ENCODE results near the gene PYCR2. TPM values are rescaled to one million over a fixed set of nuclear protein-coding genes. Genes with fewer than 3 reads are reported as not detected.

The PYCR2 gene
- total and polyA plus RNA-seq, 10 of the 15 experiments (the other 5 are each of a cell fraction or from before 2014, with no cell fraction given): 1.7 to 81.8 (median 54.9) TPM

GRCh38 chr1:225897595-225898514 is 26.2 kb downstream of the PYCR2 start:
- in situ Hi-C loops (cut with MboI) (no loop called here), intact Hi-C loops (cut with micrococcal nuclease; ENCODE audit: unreplicated experiment) (loop anchor here (1.0 kb wide), 1 partner anchor 16 kb away; the partner anchor contains the start of gene TMEM63A)
- ATAC-seq: no peak
- CTCF ChIA-PET: interaction anchor here (0.6 to 4.0 kb wide), 13 partner anchors 14 to 435 kb away, joined by 3 to 40 read pairs (median 3); partner anchors contain the start of genes SRP9 and TMEM63A
- Histone ChIP-seq H3K9ac (ENCODE audit: control insufficient read depth, insufficient read depth, low read length) (no peak overlapping the region), H3K36me3 (ENCODE audit: control insufficient read depth in 2 of 2, insufficient read depth in 2 of 2, low read length in 1 of 2) (no peaks in the 10 kb centered on the region), H3K9me3 (replicated peaks; ENCODE audit: control insufficient read depth, insufficient read depth, low read length) (no peaks in the 10 kb centered on the region), H4K20me1 (ENCODE audit: control insufficient read depth, insufficient read depth) (no peaks in the 10 kb centered on the region), H3K4me2 (ENCODE audit: control insufficient read depth, insufficient read depth) (peak overlapping the region; percentile 82), H3K27ac (ENCODE audit: control insufficient read depth, insufficient read depth) (peak overlapping the region; percentile 72), H2AFZ (ENCODE audit: control insufficient read depth, low read depth, low read length) (peak overlapping the region; percentile 79), H3K27me3 (replicated peaks in 1 of 2; ENCODE audit: control insufficient read depth in 2 of 2, insufficient read depth in 2 of 2, low read length in 1 of 2) (no peaks in the 10 kb centered on the region), H3K79me2 (ENCODE audit: control insufficient read depth, insufficient read depth, low read length) (no peaks in the 10 kb centered on the region), H3K4me3 (no peak overlapping the region), H3K4me1 (ENCODE audit: control insufficient read depth, insufficient read depth, low read length) (peaks cover 20% of the 10 kb centered on the region)
- 71% methylated on average over 19 of the region's 19 CpGs for WGBS (ENCODE audit: insufficient coverage, insufficient replicate concordance, low lambda C conversion rate, missing lambda C conversion rate)
- POLR2A ChIA-PET: interaction anchor here (0.7 to 2.2 kb wide), 5 partner anchors 8 to 100 kb away, joined by 3 to 21 read pairs (median 3); partner anchors contain the start of gene TMEM63A
- RAD21 ChIA-PET (ENCODE audit: unreplicated experiment): interaction anchor here (0.6 to 3.1 kb wide), 7 partner anchors 13 to 125 kb away, joined by 3 to 24 read pairs (median 5); partner anchors contain the start of genes PYCR2 and TMEM63A
- BruUV-seq (replicated peaks): no TSS peak
- TF ChIP-seq RELA (IDR thresholded peaks at IDR 0.05; ENCODE audit: borderline replicate concordance, partially characterized antibody) (no peak), MEF2B (IDR thresholded peaks at IDR 0.05; ENCODE audit: partially characterized antibody, poor library complexity, severe bottlenecking) (peak; percentile 9), YY1 (IDR thresholded peaks at IDR 0.05; ENCODE audit: low read depth, low read length) (no peak), KLF5 (IDR thresholded peaks at IDR 0.05; ENCODE audit: partially characterized antibody) (no peak), CBX3 (IDR thresholded peaks at IDR 0.05; ENCODE audit: borderline replicate concordance, low read depth) (no peak), RB1 (IDR thresholded peaks at IDR 0.05; ENCODE audit: borderline replicate concordance) (0 out of 2 replicates have a peak, but pooled peaks have one; percentile 35), PBX3 (IDR thresholded peaks at IDR 0.05; ENCODE audit: insufficient replicate concordance, low read depth, low read length) (no peak), ESRRA (IDR thresholded peaks at IDR 0.05; ENCODE audit: low read length) (no peak), SUPT20H (IDR thresholded peaks at IDR 0.05; ENCODE audit: borderline replicate concordance, control insufficient read depth, low read depth, low read length) (no peak)
- TF ChIP-seq, protein P1, sequence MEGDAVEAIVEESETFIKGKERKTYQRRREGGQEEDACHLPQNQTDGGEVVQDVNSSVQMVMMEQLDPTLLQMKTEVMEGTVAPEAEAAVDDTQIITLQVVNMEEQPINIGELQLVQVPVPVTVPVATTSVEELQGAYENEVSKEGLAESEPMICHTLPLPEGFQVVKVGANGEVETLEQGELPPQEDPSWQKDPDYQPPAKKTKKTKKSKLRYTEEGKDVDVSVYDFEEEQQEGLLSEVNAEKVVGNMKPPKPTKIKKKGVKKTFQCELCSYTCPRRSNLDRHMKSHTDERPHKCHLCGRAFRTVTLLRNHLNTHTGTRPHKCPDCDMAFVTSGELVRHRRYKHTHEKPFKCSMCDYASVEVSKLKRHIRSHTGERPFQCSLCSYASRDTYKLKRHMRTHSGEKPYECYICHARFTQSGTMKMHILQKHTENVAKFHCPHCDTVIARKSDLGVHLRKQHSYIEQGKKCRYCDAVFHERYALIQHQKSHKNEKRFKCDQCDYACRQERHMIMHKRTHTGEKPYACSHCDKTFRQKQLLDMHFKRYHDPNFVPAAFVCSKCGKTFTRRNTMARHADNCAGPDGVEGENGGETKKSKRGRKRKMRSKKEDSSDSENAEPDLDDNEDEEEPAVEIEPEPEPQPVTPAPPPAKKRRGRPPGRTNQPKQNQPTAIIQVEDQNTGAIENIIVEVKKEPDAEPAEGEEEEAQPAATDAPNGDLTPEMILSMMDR (IDR thresholded peaks at IDR 0.05 in 2 of 3, conservative IDR thresholded peaks at IDR 0.05 in 1 of 3; ENCODE audit: control insufficient read depth in 2 of 3, extremely low read depth in 1 of 3, insufficient read depth in 1 of 3, low read depth in 3 of 3, low read length in 3 of 3): no peak
- no peak for DNase-seq (ENCODE audit: low read depth, low spot score)
- FAIRE-seq: no peak
- SMC1A ChIA-PET (ENCODE audit: uncharacterized antibody, unreplicated experiment): interaction anchor here (0.8 to 2.4 kb wide), 10 partner anchors 9 to 120 kb away, joined by 3 to 9 read pairs (median 4); partner anchors contain the start of genes PYCR2, SRP9 and TMEM63A
